ENCODE results near the gene DOK4. TPM values are rescaled to one million over a fixed set of nuclear protein-coding genes. Genes with fewer than 3 reads are reported as not detected.

DOK4 gene
- total RNA-seq, 1 experiment from 2014 or later: 14.4 TPM

GRCh38 chr16:57531253-57531575 lies 44.9 kb upstream of the DOK4 start:
- Histone ChIP-seq H2AFZ (ENCODE audit: low read depth, low read length, poor library complexity, severe bottlenecking) (no peak overlapping the region), H3K79me2 (ENCODE audit: insufficient read depth, low read length) (peaks cover 21% of the 10 kb centered on the region; the same call in 1 of the 2 replicates), H3K4me2 (ENCODE audit: low read length) (peak overlapping the region; percentile 77), H3K4me3 (replicated peaks in 1 of 2; ENCODE audit: low read depth in 1 of 2, low read length in 2 of 2) (no peak overlapping the region), H3K9me2 (ENCODE audit: insufficient read depth) (no peaks in the 10 kb centered on the region), H4K20me1 (ENCODE audit: insufficient read depth) (no peaks in the 10 kb centered on the region), H3K27ac (ENCODE audit: low read depth, low read length) (no peak overlapping the region), H3K9ac (ENCODE audit: low read length) (no peak overlapping the region), H3K36me3 (ENCODE audit: control insufficient read depth in 1 of 2, insufficient read depth in 2 of 2, low read length in 2 of 2) (peaks cover 0 to 4% of the 10 kb centered on the region in 2 experiments; a peak in 1 of 4 replicates), H3K27me3 (ENCODE audit: insufficient read depth, low read length) (no peaks in the 10 kb centered on the region), H3K4me1 (ENCODE audit: control insufficient read depth in 1 of 2, insufficient read depth in 2 of 2, low read length in 2 of 2) (peaks cover 20 to 55% of the 10 kb centered on the region in 2 experiments), H3K9me3 (ENCODE audit: control insufficient read depth in 1 of 2, insufficient read depth in 1 of 2, low read depth in 1 of 2, low read length in 2 of 2) (no peaks in the 10 kb centered on the region)
- ATAC-seq (no peak), DNase-seq (ENCODE audit: low read depth, low spot score) (no peak)
- TF ChIP-seq EZH2phosphoT487 (IDR thresholded peaks at IDR 0.05; ENCODE audit: borderline replicate concordance) (no peak), CTCF (IDR thresholded peaks at IDR 0.05 in 2 of 3, conservative IDR thresholded peaks at IDR 0.05 in 1 of 3; ENCODE audit: borderline replicate concordance in 1 of 3, insufficient read depth in 1 of 3, low read depth in 2 of 3, low read length in 2 of 3) (no peak), POLR2AphosphoS5 (IDR thresholded peaks at IDR 0.05; ENCODE audit: low read depth, low read length) (no peak), CEBPB (IDR thresholded peaks at IDR 0.05; ENCODE audit: low read depth) (no peak), RAD21 (IDR thresholded peaks at IDR 0.05; ENCODE audit: low read depth) (no peak), ELF1 (IDR thresholded peaks at IDR 0.05; ENCODE audit: borderline replicate concordance, low read depth) (no peak), POLR2A (IDR thresholded peaks at IDR 0.05; ENCODE audit: borderline replicate concordance, extremely low read depth, insufficient read depth, insufficient read length) (no peak), CBX3 (IDR thresholded peaks at IDR 0.05; ENCODE audit: low read depth) (no peak), ZFX (IDR thresholded peaks at IDR 0.05) (no peak), SIN3A (IDR thresholded peaks at IDR 0.05; ENCODE audit: low read depth) (no peak), ZNF274 (IDR thresholded peaks at IDR 0.05; ENCODE audit: low read depth, low read length) (no peak), EZH2 (IDR thresholded peaks at IDR 0.05) (no peak)
- TF ChIP-seq, protein P1, sequence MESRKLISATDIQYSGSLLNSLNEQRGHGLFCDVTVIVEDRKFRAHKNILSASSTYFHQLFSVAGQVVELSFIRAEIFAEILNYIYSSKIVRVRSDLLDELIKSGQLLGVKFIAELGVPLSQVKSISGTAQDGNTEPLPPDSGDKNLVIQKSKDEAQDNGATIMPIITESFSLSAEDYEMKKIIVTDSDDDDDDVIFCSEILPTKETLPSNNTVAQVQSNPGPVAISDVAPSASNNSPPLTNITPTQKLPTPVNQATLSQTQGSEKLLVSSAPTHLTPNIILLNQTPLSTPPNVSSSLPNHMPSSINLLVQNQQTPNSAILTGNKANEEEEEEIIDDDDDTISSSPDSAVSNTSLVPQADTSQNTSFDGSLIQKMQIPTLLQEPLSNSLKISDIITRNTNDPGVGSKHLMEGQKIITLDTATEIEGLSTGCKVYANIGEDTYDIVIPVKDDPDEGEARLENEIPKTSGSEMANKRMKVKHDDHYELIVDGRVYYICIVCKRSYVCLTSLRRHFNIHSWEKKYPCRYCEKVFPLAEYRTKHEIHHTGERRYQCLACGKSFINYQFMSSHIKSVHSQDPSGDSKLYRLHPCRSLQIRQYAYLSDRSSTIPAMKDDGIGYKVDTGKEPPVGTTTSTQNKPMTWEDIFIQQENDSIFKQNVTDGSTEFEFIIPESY (IDR thresholded peaks at IDR 0.05; ENCODE audit: extremely low read depth, insufficient replicate concordance, low read length): no peak
- TF ChIP-seq, protein P2, sequence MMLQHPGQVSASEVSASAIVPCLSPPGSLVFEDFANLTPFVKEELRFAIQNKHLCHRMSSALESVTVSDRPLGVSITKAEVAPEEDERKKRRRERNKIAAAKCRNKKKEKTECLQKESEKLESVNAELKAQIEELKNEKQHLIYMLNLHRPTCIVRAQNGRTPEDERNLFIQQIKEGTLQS (IDR thresholded peaks at IDR 0.05): no peak
- TF ChIP-seq, protein P3, sequence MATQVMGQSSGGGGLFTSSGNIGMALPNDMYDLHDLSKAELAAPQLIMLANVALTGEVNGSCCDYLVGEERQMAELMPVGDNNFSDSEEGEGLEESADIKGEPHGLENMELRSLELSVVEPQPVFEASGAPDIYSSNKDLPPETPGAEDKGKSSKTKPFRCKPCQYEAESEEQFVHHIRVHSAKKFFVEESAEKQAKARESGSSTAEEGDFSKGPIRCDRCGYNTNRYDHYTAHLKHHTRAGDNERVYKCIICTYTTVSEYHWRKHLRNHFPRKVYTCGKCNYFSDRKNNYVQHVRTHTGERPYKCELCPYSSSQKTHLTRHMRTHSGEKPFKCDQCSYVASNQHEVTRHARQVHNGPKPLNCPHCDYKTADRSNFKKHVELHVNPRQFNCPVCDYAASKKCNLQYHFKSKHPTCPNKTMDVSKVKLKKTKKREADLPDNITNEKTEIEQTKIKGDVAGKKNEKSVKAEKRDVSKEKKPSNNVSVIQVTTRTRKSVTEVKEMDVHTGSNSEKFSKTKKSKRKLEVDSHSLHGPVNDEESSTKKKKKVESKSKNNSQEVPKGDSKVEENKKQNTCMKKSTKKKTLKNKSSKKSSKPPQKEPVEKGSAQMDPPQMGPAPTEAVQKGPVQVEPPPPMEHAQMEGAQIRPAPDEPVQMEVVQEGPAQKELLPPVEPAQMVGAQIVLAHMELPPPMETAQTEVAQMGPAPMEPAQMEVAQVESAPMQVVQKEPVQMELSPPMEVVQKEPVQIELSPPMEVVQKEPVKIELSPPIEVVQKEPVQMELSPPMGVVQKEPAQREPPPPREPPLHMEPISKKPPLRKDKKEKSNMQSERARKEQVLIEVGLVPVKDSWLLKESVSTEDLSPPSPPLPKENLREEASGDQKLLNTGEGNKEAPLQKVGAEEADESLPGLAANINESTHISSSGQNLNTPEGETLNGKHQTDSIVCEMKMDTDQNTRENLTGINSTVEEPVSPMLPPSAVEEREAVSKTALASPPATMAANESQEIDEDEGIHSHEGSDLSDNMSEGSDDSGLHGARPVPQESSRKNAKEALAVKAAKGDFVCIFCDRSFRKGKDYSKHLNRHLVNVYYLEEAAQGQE (IDR thresholded peaks at IDR 0.05; ENCODE audit: low read depth): no peak
- no TSS peak for BruUV-seq (replicated peaks)
- CTCF ChIA-PET: no interaction called here
- POLR2A ChIA-PET: no interaction called here
- RAD21 ChIA-PET (ENCODE audit: low non-redundant PET in 1 of 2, low total read pairs in 2 of 2, uncharacterized antibody in 2 of 2, unreplicated experiment in 2 of 2): no interaction called here
- intact Hi-C loops (cut with micrococcal nuclease): no loop called here
